Spleen (tissue), 11 donors: ENCODE measurements around the gene CPAMD8. TPM values are rescaled to one million over a fixed set of nuclear protein-coding genes. Genes with fewer than 3 reads are reported as not detected.

Experiments used
- DNase-seq: peaks from one replicate; pipeline ENCODE4 v3.0.0-alpha.2; 2020
- H3K27ac ChIP-seq, 8 donors: fragments of 200-600 bp; sonication (generic) in 7 of 8; 1 replicate in 4 of 8; 2 replicates in 4 of 8; pipeline versions ENCODE4 v1.5.0 to v1.8.0; 2016 to 2021; ENCODE audit warnings: inconsistent platforms in 4 of 8, mild to moderate bottlenecking in 4 of 8, moderate library complexity in 1 of 8
- H3K27me3 ChIP-seq, 7 donors: fragments of 200-600 bp; sonication (generic) in 6 of 7; replicated peaks in 1 of 7; 1 replicate in 4 of 7; 2 replicates in 3 of 7; pipeline versions ENCODE4 v1.5.0 to v1.8.0; 2016 to 2021; ENCODE audit warnings: inconsistent platforms in 3 of 7, mild to moderate bottlenecking in 1 of 7
- H3K36me3 ChIP-seq, 6 donors: fragments of 200-600 bp; sonication (generic) in 5 of 6; 1 replicate in 4 of 6; 2 replicates in 2 of 6; pipeline versions ENCODE4 v1.5.0 to v1.8.0; 2016 to 2021; ENCODE audit warnings: inconsistent platforms in 2 of 6
- H3K4me1 ChIP-seq, 6 donors: fragments of 200-600 bp; sonication (generic) in 5 of 6; 1 replicate in 3 of 6; 2 replicates in 3 of 6; pipeline versions ENCODE4 v1.5.0 to v1.8.0; 2016 to 2021; ENCODE audit warnings: inconsistent platforms in 3 of 6
- H3K4me3 ChIP-seq, 8 donors: fragments of 200-600 bp; sonication (generic) in 7 of 8; 1 replicate in 4 of 8; 2 replicates in 4 of 8; pipeline versions ENCODE4 v1.5.0 to v1.8.0; 2016 to 2021; ENCODE audit warnings: inconsistent platforms in 4 of 8, mild to moderate bottlenecking in 4 of 8, moderate library complexity in 2 of 8
- H3K9me3 ChIP-seq, 8 donors: fragments of 200-600 bp; sonication (generic) in 7 of 8; 1 replicate in 4 of 8; 2 replicates in 4 of 8; pipeline versions ENCODE4 v1.5.0 to v1.8.0; 2016 to 2021; ENCODE audit warnings: inconsistent platforms in 4 of 8
- CTCF ChIP-seq, 11 experiments: fragments of 200-600 bp in 7 of 11; fragments of 450-650 bp in 4 of 11; sonication (generic) in 4 of 11; IDR thresholded peaks in 8 of 11; conservative IDR thresholded peaks in 3 of 11; 1 replicate in 7 of 11; 2 replicates in 4 of 11; pipeline versions ENCODE4 v1.4.0 to v1.8.0; 2016 to 2021; ENCODE audit warnings: antibody characterized with exemption in 11 of 11, inconsistent platforms in 4 of 11, mild to moderate bottlenecking in 1 of 11
- POLR2A ChIP-seq, 3 donors: fragments of 450-650 bp; IDR thresholded peaks; one replicate each; pipeline ENCODE4 v1.5.1; 2017; ENCODE audit warnings: antibody characterized with exemption in 3 of 3, mild to moderate bottlenecking in 1 of 3
- POLR2AphosphoS5 ChIP-seq, 3 donors: sonication (generic); formaldehyde crosslinking; IDR thresholded peaks; one replicate each; pipeline ENCODE4 v1.5.1; 2017; ENCODE audit warnings: antibody characterized with exemption in 3 of 3
- WGBS, 5 donors: extraction: QIAGEN DNeasy Blood & Tissue Kit in 3 of 5; methylation state at CpG; one replicate each; pipeline versions ENCODE4 v1.1.5 to v1.1.7; 2013 to 2018; 5-methylcytosine and 5-hydroxymethylcytosine counted together
- intact Hi-C: fragments of 100-400 bp; cut with DNase I; formaldehyde crosslinking; loops from one replicate; pipeline ENCODE4 v1.15.0; 2023; ENCODE audit warnings: low total_unique reads
- polyA plus RNA-seq, 3 donors: library from polyadenylated mRNA; stranded (reverse); fragments of 200-250 nt; gene quantifications; one replicate each; pipeline ENCODE4 v1.2.1, GENCODE V29; 2013
- total RNA-seq, 7 donors: library from RNA; depleted of rRNA in 3 of 7; stranded (reverse); fragments of >200 nt in 3 of 7; fragmentation: NEBNext Ultra II Directional in 4 of 7; extraction: Animal tissue kit (Norgen Biotek cat#: 25700) in 4 of 7; gene quantifications; one replicate each; pipeline versions ENCODE4 v1.1.0 to v1.2.1, GENCODE V29; 2016 to 2021
- donor health status: healthy with polysubstance abuse.
- donor health status: DM: no; HTN: no; CAD: no; lungs with moderate emphysema.
- donor health status: DM: no; HTN: no; CAD: no.
- donor health status: Bipolar disorder and iron deficiency.
- donor health status: healthy.
- donor health status: DM: no; HTN: no; CAD: no.
- donor health status: DM: yes; HTN: yes; CAD: no.

Gene CPAMD8
- total and polyA plus RNA-seq, 10 donors = 2.1 to 18.7 (median 8.5) TPM

GRCh38 chr19:17060802-17061201, 34.2 kb upstream of the CPAMD8 start:
- Histone ChIP-seq H3K9me3 (peaks cover 0 to 20% (median 18%) of the 10 kb centered on the region in 8 donors), H3K36me3 (peaks cover 12 to 87% (median 37%) of the 10 kb centered on the region in 6 donors), H3K4me1 (peaks cover 0 to 17% (median 12%) of the 10 kb centered on the region in 6 donors), H3K27ac (peak overlapping the region in 3 of 8 donors; percentile 8 to 48 (median 22)), H3K27me3 (no peaks in the 10 kb centered on the region), H3K4me3 (no peak overlapping the region)
- TF ChIP-seq POLR2AphosphoS5 (IDR thresholded peaks at IDR 0.05) (no peak), CTCF (IDR thresholded peaks at IDR 0.05 in 8 of 11, conservative IDR thresholded peaks at IDR 0.05 in 3 of 11) (no peak), POLR2A (IDR thresholded peaks at IDR 0.05) (no peak)
- DNase-seq = no peak
- intact Hi-C loops = no loop called here
- 60 to 87% (median 74%) methylated on average over 3 of the region's 3 CpGs for WGBS, 5 donors

GRCh38 chr19:17058236-17058635, 31.6 kb upstream of the CPAMD8 start:
- Histone ChIP-seq H3K4me3 (no peak overlapping the region), H3K36me3 (peaks cover 12 to 100% (median 54%) of the 10 kb centered on the region in 6 donors), H3K4me1 (no peaks in the 10 kb centered on the region), H3K27ac (no peak overlapping the region), H3K27me3 (no peaks in the 10 kb centered on the region), H3K9me3 (peaks cover 0 to 20% (median 17%) of the 10 kb centered on the region in 8 donors)
- no peak for DNase-seq
- WGBS, 5 donors = 92 to 100% (median 96%) methylated on average over 8 of the region's 8 CpGs
- intact Hi-C loops = no loop called here
- TF ChIP-seq POLR2AphosphoS5 (IDR thresholded peaks at IDR 0.05) (no peak), POLR2A (IDR thresholded peaks at IDR 0.05) (no peak), CTCF (IDR thresholded peaks at IDR 0.05 in 8 of 11, conservative IDR thresholded peaks at IDR 0.05 in 3 of 11) (no peak)

- no peaks in the 10 kb centered on the region for H3K27me3 ChIP-seq
- DNase-seq = no peak
- H3K27ac ChIP-seq = no peak overlapping the region
- 87 to 94% (median 91%) methylated on average over 9 to 15 of the region's 15 CpGs for WGBS, 5 donors
- no peak overlapping the region for H3K4me3 ChIP-seq
- no peaks in the 10 kb centered on the region for H3K4me1 ChIP-seq
- peak in 1 of 3 donors; percentile 7 for TF ChIP-seq POLR2AphosphoS5 (IDR thresholded peaks at IDR 0.05)
- TF ChIP-seq POLR2A (IDR thresholded peaks at IDR 0.05) = no peak
- no peak for TF ChIP-seq CTCF (IDR thresholded peaks at IDR 0.05 in 8 of 11, conservative IDR thresholded peaks at IDR 0.05 in 3 of 11)
- peaks cover 12 to 100% (median 72%) of the 10 kb centered on the region in 6 donors for H3K36me3 ChIP-seq
- intact Hi-C loops = no loop called here
- H3K9me3 ChIP-seq = peaks cover 0 to 20% (median 17%) of the 10 kb centered on the region in 8 donors
Measured at GRCh38 chr19:17055636-17056035, 29.0 kb upstream of the CPAMD8 start.

GRCh38 chr19:17054746-17055145, 28.1 kb upstream of the CPAMD8 start:
- H3K4me1 ChIP-seq = no peaks in the 10 kb centered on the region
- no peak overlapping the region for H3K27ac ChIP-seq
- H3K4me3 ChIP-seq = no peak overlapping the region
- TF ChIP-seq POLR2AphosphoS5 (IDR thresholded peaks at IDR 0.05) (no peak), POLR2A (IDR thresholded peaks at IDR 0.05) (no peak), CTCF (IDR thresholded peaks at IDR 0.05 in 8 of 11, conservative IDR thresholded peaks at IDR 0.05 in 3 of 11) (no peak)
- no peak for DNase-seq
- H3K27me3 ChIP-seq = no peaks in the 10 kb centered on the region
- intact Hi-C loops = loop anchor here (5.0 kb wide), 1 partner anchor 282 kb away; no protein-coding TSS in a partner anchor
- peaks cover 0 to 20% (median 17%) of the 10 kb centered on the region in 8 donors for H3K9me3 ChIP-seq
- peaks cover 12 to 100% (median 79%) of the 10 kb centered on the region in 6 donors for H3K36me3 ChIP-seq
- WGBS, 5 donors = 92 to 99% (median 95%) methylated on average over 5 of the region's 5 CpGs
